Activated CD4-positive, alpha-beta T cell treated with anti-CD3 and anti-CD28 coated beads, Interleukin-10, Interleukin-2, amounts not matched to agents 100 ng/mL and 50 ng/mL, durations not matched to agents 16 hours and 8 hours (primary cell): ENCODE results near the gene MYO9B.

Experiments
- DNase-seq: peaks from one replicate; pipeline ENCODE4 v3.0.0-alpha.2; 2020

MYO9B gene

DNA sequence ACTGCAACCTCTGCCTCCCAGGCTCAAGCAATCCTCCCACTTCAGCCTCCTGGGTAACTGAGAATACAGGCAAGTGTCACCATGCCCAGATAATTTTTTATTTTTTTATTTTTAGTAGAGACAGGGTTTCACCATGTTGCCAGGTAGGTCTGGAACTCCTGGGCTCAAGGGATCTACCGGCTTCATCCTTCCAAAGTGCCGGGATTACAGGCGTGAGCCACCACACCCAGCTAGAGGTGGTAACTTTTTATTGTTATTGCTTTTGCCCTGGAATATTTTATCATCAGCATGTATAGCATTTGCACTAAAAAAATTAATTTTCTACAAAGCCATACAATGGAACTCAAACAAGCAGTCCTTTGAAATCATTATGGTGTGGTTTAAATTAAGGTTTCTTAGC, 14.4 kb upstream of the MYO9B start:
- no peak for DNase-seq

DNA sequence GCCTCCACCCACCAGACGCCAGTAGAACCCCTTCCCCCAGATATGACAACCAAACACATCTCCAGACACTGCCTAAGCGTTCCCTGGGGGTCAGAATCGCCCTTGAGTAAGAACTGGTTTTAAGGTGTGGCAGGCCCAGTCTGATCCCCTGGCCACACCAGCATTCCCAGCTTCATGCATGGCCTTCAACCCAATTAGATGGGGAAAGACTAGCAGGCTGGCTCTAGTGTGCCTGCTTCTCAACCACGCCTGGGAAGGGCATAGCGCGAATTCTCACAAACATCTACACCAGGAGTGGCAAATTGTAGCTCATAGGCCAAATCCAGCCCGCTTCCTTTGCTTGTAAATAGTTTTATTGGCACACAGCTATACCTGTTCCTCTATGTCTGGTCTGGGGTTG, 13.9 kb upstream of the MYO9B start:
- DNase-seq: no peak

DNA sequence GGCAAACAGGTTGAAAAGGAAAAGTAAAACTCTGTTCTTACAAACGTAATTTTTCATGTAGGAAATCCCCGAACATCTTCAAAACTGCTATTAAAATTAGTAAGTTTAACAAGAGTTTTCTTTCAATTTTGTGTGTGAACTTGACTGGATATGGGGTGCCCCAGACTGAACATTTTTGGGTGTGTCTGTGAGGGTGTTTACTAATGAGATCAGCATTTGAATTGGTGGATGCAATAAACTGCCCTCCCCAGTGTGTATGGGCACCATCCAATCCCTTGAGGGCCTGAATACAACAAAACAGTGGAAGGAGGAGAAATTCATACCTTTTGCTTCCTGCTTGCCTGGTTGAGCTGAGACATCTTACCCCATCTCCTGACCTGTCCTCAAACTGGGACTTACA, 12.1 kb upstream of the MYO9B start:
- no peak for DNase-seq

DNA sequence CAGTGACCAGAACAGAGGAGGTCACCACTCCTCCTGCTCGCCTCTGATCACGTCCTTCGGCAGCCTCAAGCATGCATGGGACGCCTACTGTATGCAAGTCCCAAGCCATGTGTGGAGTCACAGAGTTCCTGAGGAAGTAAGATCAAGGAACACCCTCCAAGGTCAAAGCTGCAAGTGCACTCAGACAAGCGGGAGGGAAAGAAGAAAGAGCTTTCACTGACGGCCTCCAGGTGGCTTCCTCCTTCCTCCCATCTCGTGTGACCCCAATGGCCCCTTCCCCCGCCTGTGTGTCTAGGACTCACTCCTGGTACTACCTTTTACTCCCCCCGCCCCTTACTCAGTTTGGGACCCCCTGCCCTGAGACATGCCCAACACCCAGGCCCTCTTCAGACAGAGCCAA, 6.4 kb upstream of the MYO9B start:
- DNase-seq: no peak

DNA sequence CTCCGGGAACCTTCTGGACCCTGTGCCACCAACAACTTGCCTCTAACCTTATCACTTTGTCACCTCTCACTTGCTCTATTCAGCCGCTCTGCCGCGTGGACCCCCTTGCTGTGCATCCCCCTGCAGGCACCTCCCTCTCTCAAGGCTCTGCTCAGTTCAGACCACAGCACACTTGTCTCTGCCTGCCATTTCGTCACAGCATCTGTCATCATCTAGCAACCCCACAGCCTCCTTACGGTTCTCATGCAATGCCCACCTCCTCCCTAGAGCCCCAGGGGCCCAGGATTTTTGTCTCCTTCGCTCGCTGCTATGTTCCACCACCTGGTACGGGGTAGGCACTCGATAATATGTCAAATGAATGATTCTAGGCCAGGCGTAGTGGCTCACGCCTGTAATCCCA, 5.2 kb upstream of the MYO9B start:
- DNase-seq: no peak

DNA sequence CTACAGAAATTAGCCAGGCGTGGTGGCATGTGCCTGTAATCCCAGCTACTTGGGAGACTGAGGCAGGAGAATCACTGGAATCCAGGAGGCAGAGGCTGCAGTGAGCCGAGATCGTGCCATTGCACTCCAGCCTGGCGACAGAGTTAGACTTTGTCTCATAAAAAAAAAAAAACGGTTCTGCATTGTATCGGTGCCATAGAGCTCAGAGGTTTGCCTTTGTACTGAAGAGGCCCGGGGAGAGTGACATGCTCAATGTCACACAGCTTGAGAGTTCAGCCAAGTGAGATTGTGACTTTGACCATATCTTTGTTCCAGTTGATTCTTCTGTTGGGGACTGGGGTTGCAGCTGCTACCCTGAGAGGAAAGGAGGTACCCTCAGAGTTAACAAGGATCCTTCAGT, 4.7 kb upstream of the MYO9B start:
- no peak for DNase-seq

DNA sequence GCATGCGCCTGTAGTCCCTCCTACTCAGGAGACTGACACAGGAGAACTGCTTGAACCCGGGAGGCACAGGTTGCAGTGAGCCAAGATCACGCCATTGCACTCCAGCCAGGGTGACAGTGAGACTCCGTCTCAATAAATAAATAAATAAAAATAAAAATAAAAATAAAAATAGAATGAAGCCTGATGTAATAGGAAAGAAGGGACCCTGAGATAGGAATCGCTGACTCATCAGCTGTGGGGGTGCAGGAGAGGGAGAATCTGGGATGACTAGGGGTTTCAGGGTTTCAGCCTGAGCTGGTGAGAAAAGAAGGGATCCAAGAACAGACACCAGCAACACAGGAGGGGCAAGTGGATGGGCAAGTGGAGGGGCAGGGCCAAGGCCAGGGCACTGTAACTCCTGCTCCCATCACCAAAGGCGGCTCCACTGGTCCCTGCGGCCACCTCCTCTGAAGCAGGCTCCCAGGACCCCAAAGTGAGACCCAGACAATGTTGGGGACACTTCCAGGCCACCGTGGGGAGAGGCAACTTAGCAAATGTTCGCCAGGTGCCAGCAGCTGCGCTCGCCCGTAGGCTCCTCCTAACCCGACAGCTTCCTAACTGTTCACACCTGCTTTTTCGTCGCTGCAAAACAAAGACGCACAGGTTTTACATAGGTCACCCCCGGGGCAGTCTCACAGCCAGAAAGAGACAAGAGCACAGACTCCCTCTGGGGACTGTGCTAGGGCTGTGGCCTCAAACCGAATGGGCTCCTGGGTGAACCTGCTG, 1.5 kb upstream of the MYO9B start:
- DNase-seq: no peak

DNA sequence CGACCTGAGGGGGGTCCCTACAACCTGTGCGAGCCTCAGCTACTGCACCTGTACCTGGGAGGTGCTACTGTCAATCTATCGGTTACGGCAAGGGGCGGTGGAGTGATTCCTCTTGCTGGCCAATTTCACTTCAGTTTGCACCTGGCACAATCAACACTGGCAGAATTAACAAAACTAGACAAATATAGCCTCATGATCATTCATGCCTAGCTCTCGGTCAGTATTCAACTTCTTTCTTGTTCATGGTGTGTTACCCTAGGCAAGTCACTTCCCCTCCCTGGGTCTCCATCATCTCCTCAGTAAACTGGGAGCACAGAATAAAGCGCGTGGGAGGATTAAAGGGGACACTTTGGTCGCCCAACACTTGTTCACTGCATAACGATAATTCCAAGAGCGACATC, 943 bp upstream of the MYO9B start:
- DNase-seq: no peak

DNA sequence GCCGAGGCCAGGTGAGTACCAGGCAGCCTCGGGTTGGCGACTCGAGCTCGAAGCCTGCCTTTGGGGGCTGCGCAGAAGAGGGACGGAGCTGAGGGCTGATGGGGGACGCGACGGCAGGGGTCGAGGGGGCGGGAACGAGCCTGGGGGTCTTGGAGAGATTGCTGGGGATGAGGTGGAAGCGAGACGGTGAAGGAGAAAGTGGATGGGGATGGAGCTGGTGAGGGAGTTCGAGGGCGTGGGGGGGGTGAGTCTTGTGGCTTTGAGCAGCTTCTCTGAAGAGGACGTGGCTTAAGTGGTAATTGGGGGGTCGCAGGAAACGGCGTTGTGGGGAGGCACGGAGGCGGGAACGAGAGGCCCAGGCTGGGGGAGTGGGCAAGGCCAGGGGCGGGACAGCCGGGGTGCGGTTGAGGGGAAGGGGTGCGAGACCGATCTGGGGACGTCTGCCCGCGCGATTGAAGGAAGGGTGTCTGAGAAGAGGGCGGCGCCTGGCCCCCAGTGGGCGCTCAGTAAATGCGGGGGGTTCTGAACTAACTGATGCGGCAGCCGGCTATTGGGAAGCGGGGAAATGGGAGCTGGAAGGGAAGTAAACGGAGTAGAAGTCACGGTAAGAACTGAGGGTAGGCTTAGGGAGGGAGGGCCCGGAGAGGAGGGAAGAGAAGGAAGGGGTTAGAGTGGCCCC, 426 bp downstream of the MYO9B start:
- DNase-seq: peak; percentile 47

DNA sequence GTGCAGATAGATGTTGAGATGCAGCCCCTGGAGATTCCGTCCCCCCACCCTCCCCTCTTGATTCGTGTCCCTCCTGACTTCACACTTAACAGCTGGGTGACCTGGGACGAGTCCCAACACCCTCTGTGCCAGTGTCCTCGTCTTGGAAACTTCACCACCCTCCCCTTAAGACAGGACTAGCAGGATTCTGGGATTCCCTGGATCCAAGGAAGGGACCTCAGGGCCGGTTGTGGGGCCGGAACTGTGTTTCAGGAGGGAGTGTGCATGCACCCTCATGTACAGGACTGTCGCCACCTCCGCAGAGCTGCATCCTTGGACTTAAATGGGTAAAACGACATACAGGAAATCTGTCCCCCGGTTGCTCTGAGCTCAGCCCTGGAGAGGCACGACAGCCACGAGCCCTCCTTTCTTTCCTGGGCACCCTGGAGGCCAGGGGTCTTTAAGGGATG, 990 bp downstream of the MYO9B start:
- peak; percentile 41 for DNase-seq

DNA sequence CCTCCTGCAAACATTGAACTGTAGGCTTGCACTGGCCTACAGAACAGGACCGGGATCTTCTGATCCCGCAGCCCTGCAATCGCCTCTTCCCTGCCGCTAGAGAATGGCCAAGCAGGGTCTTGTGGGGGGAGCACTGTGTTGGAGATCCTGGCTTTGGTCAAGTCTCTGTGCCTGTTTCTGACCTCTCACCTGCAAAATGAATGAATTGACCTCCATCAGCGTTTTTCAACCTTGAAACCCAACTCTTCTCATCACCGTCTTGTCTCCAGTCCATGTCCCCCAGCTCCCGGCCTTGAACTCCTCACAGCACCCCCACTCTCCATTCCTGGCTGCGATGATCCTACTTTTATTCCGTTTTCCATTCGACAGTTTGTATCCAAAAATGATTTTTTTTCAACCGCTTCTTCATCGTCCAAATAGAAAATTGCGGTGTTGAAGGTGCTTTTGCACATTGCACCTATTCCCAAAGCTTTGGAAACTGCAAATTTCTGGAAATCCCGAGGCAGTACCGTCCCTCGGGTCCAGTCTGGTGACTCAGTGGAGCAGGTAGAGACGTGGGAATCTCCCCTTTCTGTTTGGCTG, 2.0 kb downstream of the MYO9B start:
- no peak for DNase-seq

DNA sequence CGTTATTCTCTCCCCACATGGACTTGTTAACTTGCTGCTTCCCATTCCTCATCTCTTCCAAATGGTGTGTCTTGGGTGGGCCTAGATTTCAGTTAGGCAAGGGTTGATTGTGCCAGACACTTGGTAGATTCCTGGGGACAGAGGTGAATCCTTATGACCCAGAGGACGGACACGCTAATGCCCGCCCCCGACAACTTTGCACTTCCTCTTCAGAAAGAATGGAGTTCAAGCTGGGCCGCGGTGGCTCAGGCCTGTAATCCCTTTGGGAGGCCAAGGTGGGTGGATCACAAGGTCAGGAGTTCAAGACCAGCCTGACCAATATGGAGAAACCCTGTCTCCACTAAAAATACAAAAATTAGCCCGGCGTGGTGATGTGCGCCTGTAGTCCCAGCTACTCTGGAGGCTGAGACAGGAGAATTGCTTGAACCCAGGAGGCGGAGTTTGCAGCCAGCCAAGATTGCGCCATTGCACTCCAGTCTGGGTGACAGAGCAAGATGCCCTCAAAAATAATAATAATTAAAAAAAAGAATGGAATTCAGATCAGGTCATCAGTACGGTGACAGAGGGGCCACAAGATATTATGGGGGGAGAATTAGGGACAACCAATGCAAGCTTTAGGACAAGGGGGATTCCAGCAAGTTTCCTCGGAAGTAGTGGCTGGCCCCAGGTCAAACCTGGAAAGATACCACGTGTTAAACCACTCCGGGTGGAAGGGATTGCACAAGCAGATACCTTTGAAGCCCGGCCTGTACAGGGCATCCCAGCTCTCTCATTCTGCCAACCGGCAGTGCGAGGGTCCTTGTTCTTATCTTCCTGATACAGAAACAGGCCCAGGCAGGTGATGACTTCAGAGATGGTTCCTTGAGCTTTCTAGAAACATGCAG, 2.7 kb downstream of the MYO9B start:
- no peak for DNase-seq

DNA sequence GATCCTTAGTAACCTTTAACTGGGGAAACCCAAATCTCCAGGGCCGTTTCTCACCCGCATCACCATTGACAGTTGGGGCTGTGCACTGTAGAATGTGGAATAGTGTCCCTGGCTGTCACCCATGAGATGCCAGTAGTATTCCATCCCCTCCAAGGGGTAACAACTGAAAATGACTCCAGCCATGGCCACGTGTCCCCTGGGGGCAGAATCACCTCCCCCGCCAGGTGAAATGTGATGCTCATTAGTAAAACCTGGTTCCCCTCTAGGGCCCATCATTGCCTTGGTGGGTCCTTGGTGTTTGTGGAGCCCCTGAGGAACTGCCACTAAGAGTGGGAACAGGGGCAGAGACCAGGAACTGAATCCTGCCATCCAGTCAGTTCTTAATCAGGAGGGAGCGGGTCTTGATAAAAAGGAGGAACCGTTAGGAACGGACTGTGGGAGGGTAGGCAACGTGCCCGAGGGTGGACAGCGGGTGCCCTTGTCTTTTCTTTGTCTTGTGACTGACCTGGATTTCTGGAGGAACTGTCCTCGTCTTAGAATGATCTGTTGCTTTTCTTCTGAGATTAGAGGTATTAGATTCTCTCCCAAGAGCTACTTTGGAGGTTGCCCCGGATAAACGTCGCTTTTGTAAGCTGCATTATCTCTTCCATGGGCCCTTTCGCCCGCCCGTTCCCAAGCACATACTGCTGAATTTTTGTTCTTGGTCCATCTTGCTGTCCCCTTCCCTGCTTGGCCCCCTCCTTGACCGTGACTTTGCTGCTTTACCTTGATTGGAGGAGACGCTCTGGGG, 3.5 kb downstream of the MYO9B start:
- no peak for DNase-seq

DNA sequence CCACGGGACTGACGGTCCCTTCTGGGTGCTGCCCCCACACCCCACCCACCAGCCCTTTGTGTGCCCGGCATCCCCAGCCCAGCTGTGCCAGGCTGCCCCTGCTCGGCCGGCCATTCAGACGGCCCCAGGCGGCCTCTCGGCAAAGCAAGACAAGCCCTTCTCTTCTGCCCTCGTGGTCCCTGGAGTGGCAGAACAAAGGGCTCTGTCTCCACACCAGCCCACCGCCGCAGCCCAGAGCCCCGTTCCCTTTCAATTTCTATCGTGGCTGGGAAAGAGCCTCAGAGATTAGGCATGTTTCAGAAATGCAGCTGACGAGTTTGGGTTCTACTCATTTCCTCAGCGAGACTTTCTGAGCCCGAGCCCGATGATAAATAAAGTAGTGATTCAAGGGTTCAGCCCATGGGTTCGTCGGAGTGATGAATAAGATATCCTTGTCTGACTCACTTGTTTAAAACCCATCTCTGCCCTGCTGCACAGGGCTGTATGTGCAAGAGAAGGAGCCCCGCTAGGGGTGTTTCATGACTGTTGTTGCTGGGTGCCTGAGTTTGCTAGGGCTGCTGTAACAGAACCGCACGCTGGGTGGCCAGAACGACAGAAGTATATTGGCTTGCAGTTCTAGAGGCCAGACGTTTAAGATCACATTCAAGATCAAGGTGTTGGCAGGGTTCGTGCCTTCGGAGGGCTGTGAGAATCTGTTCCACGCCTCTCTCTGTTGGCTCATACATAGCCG, 4.3 kb downstream of the MYO9B start:
- DNase-seq: peak; percentile 92

DNA sequence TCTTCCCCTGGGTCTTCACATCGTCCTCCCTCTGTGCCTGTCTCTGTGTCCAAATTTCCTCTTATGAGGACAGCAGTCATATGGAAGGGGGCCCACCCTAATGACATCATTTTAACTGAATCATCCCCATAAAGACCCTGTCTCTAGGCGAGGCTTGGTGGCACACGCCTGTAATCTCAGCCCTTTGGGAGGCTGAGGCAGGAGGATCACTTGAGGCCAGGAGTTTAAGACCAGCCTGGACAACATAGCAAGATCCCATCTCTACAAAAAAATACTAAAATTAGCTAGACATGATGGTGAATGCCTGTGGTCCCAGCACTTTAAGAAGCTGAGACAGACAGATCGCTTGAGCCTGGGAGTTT, 4.8 kb downstream of the MYO9B start:
- no peak for DNase-seq

DNA sequence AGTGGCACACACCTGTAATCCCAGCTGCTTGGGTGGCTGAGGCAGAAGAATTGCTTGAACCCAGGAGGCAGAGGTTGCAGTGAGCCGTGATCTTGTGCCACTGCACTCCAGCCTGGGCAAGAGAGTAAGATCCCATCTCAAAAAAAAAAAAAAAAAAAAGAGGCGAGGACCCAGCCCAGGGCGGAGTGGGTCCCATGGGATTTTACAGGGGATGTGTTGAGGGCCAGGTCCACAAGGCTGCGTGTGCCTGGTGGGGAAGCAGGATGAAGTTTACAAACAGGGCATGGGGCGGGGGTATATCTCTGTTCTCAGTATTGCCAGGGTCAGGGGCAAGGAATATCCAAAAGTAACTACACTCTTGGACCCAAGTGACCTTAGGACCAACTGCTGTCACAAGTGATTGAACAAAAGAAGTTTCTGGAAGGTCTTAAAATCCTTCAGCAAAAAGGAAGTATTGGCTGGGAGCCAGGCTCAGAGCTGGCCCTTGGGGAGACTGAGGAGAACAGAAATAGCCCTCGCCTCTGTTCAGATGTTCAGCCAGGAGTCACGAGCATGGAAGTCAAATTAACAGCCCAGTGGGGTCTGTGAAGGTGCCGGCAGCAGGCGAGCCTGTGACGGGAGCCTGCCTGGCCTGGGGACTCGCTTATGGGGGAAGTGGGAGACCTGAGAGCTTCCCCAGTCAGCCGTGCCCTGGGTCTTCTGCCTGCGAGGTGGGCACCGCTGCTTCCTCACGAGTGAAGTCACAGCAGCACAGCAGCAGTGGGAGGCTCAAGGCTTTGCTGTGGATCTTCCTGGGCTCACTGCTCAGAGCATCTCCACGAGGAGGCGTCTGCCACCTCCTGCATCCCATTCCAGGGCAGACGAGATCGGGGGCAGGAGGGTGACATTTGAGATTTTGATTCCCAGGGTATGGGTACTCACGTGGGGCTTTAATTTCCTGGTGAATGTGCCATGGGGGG, 6.4 kb downstream of the MYO9B start:
- no peak for DNase-seq

DNA sequence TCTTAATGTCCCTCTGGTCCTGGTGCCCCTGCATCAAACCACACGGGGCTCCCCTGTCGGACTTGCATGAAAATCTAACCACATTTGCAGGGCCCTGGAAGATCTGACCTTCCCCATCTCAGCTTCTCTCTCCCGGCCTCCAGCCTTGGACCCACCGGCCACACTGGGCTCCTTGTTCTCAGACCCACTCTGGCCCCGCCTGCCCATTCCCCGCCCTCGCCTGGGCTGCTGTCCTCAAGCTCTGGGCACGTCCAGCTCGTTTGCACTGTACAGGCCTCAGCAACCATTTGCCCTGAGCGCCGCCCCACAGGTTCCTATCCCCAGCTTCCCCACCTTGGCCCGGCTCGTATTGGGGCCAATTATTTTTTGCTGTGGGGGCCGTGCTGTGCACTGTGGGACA, 10.5 kb downstream of the MYO9B start:
- DNase-seq: no peak

DNA sequence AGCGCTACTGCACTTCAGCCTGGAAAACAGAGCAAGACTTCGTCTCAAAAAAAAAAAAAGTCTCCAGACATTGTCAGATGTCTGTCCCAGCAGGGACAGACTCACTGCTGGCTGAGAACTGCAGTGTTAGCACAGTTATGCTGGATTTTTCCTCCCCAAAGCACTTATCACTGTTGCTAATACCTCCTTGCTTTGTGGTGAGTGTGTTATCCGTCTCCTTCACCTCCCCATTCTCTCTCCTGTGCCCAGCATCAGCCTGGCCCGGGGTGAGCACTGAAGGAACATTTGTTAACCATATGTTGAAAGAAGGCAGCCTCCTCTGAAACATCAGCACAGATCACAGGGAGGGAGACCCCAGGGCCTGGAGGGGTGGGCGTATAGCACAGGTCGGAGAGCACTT, 11.3 kb downstream of the MYO9B start:
- DNase-seq: no peak

DNA sequence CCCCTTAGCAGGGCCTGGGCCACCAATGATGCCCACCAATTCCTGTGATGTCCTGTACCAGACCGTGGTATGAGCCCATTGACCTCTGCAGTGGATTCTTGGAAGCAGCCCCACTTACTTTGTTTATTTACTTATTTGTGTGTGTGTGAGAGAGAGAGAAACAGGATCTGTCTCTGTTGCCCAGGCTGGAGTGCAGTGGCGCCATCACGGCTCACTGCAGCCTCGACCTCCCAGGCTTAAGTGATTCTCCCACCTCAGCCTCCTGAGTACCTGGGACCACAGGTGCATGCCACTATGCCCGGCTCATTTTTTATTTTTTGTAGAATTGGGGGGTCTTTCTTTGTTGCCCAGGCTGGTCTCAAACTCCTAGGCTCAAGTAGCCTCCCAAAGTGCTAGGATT, 13.0 kb downstream of the MYO9B start:
- DNase-seq: no peak

DNA sequence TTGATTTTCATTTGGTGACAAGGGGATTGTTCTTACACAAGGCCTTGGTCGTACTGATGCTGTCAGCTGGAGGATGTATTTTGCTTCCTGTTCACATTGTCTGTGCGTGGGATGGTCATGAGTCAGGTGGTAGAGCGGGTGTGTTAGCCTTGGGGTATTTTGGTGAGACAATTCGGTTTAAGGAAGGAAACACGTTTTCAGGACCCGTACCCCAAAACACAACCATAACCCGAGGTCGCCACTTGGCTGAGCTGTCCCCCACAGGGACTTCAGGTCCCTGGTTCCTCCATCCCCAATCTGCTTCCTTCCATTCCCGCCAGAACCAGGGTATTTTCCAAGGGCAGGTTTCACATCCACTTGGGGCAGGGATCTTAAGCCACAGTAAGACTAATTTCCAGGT, 15.0 kb downstream of the MYO9B start:
- DNase-seq: peak; percentile 38
